NCI-H446 (cell line): ENCODE results near the gene CDC42BPB.
"Not testable (repeated sequence)": the region's sequence is repeated elsewhere in the genome, so short reads cannot be mapped to it uniquely, and the experiment has no call there.

Experiments
- DNase-seq, 2 experiments: peaks; one replicate each; lab custom pipeline; 2025; lab: John Stamatoyannopoulos, UW

CDC42BPB gene

DNA sequence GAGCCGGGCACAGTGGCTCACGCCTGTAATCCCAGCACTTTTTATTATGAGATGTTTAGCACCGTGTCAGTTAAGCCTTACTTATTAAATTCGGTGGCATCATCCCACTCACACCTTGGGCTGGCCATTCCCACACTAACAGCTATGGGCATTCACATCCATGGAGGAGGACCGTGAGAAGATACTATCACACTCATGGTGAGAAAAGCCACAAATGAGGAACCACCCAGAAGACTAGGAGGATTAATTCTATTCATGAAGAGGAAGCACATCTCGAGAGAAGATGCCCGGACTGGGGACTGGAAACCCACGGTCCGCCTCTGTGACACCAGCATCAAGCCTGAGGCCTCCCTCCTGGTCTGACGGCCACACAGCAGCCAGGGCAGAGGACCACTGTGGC lies 4.9 kb downstream of the CDC42BPB start:
- no peak for DNase-seq

DNA sequence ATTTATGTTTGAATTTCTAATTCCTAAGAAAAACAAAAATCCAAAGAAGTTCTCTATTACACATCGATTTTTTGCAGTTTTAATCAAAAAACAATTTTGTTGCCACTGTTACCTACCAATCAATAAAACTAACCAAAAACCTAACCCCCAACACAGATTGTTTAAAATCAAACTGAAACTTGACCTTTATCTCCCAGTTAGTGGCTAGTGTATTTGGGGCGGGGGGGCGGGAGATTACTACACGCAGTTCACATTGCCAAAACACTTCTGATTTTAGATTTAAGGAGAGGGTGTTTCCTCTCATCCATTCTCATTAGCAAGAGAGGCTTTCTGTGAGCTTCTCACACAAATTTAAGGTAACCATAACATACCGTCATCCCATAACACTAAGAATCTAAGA lies 6.4 kb downstream of the CDC42BPB start:
- DNase-seq, result no peak

DNA sequence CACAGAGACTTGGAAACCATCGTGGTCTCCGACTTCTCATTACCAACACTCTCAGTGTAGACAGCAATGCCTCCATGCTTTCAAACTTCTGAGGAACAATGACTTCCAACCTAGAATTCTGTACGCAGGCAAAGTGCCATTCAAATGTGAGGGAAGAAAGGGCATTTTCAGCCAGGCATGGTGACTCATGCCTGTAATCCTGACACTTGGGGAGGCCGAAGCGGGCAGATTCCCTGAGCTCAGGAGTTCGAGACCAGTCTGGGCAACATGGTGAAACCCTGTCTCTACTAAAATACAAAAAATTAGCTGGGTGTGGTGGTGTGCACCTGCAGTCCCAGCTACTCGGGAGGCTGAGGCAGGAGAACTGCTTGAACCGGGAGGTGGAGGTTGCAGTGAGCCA lies 9.9 kb downstream of the CDC42BPB start:
- DNase-seq, result not testable (repeated sequence)

DNA sequence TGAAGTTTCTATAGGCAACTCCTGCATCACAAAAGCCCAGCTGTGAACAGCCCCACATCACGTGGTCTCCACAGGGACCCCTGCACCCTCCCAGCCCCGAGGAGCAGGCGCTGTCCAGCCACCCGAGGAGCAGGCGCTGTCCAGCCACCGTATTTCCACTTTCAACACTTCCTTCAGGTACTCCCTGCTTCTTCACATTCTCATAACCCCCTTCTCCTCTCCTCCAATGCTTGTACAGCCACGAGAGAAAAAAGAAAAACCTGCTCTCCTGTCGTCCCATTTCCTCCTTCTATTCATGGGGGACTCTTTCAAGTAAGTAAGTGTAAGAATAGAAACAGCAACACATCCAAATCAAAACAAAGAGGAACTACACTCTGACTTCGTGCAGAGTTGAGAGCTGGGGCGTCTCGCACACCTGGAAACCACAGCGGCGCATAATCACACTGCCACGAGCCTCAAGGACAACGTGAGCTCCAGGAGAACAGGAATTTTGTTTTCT lies 11.9 kb downstream of the CDC42BPB start:
- no peak for DNase-seq

DNA sequence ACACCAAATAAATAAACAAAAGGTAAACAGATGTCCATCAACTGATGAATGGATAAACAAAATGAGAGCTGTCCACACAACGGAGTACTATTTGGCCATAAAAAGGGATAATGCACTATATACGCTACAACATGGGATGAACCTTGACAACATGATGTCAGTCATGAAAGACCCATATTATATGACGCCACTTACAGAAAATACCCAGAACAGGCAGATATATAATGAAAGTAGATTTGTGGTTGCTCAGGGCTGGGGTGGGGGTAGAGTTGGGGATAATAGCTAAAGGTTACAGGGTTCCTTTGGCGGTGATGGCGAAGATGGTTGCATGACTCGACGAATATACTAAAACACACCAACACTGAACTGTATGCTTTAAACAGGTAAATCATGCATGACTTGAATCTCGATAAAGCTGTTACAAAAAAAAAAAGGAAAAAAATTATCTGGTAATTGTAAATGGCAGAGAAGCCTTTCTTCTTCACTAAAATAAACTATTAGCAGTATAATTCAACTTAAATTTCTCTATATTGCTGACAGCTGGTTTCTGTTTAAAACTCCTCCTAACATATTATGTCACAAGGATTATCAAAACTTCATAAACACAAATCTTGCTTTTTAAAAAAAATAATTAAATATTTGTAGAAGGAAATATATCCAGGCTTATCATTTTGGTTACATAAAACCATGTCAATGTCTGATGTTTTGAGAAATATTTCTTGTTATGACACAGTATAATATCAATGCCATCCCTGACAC lies 13.9 kb downstream of the CDC42BPB start:
- DNase-seq, result no peak

DNA sequence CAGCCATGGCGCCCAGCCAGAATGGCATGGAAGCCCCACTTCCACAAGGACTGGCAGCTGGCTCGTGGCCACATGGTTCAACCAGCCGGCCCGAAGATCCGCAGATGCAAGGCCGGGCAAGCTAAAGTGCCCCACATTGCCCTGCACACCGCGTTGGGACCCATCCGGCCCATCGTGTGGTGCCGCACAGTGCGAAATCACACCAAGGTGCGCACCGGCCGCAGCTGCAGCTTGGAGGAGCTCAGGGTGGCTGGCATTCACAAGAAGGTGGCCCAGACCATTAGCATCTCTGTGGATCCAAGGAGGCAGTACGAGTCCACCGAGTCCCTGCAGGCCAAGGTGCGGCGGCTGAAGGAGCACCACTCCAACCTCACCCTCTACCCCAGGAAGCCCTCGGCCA lies 15.9 kb downstream of the CDC42BPB start:
- no peak for DNase-seq

DNA sequence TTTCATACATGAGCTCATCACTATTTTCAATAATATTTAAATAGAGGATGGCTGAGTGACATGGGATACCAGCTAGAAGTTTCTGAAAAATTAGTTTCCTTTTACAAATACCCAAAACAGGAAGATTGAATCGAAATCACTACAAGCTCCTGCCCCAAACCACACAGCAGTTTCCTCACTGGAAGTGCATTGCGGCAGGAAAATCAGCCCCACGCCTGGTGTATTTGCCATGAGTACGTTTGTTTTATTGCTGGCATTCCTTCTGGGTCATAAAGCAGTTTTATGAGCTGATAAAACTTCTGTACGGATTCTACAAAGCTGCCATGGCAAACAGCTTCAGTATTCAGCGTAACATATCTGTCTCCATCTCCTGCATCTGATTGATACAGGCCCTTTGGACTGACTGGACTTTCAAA lies 23.7 kb downstream of the CDC42BPB start:
- no peak for DNase-seq

DNA sequence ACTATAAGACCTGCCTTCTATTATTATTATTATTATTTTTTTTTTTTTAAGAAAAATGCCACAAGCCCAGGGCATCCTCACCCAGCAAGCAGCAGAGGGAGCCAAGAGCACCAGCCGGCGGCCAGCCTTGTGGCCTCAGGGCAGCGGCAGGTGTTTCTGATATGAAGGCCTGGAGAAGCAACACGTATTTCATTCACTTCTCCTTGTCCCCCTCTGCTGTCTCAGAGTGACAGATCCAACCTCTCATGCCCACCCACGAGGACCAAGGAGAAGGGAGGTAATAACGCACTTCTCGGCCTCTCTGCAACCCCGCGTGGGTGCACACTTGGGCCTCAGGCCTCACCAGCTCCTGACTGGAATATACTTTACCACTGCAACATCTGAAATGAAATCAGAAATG lies 25.4 kb downstream of the CDC42BPB start:
- DNase-seq, result no peak

DNA sequence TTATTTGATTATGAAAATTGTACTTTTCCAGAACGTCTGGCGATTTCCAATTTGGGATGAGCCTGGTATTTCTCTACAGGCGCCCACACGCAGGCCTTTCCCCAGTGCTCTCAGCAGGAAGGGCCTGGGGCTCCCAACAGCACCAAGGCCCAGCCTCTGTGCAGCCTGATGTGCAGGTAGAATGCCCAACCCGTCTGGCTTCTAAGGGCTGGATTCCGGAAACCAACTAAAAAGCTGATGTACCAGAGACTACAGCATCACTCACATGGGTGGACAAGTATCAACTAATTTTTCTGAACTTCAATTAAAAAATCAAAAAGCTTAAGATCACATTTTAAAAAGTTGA lies 25.8 kb downstream of the CDC42BPB start:
- no peak for DNase-seq

DNA sequence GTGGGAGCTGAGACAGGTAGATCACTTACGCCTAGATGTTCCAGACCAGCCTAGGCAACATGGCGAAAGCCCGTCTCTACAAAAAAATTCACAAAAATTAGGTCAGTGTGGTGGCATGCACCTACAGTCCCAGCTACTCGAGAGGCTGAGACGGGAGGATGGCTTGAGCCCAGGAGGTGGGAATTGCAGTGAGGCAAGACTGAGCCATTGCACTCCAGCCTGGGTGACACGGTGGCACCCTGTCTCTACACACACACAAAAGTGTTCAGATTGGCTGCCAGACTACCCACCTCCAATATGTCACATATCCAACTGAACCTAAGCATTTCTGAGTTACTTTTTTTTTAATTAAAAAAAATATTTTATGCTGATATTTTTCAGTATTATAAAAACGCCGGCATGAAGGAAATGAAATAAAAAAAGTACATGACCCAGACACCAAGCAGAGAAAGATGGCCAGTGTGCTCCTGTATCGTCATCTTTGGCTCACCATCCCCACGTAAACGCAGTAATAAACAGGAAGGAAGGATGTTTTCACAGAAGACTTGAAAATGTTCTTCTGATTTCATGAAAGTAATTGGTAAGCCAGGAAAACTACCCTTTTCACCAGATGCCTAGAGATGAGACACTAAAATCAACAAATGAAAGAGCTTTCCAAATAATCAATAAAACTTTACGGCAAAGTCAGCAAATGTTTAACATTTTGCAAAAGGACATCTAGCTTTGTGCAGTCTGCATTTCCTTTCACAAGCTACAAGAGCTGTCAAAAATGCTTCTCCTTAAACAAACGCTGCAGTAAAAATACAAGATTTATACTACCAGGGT lies 26.4 kb downstream of the CDC42BPB start:
- DNase-seq, result no peak

DNA sequence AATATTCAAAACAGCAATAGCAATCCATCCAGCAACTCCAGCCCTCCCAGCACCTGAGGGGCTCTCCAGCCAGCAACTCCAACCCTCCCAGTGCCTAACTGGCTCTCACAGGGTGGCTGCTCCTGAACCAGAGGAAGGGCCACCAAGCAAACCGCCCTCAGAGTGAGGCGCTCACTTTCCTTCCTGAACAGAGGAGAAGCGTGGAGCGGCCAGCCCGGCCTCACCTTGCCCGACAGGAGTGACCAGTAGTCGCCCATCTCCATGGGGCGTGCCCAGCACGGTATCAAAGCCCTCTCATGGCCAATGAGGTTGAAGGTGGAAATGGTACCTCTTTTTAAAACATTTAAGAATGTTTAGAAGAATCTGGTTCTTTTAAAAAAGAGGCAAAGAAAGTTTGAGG lies 27.4 kb downstream of the CDC42BPB start:
- no peak for DNase-seq

DNA sequence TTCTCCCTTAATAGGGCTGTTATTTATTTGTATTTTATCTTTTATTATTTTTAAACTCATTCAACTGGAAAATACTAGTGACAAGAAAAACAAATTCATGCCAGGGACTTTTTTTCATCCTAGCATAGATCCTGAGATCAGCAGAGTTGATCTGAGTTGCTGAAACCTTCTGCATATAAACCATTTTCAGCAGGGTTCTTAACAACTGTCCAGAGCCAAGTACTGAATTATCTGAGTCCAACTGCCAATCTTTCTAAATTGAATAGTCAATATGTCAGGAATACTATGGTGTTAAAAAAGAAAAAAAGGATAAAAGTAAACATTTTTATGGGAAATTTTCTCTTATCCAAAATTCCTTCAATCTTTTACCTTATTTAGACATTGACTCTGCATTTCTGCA lies 28.6 kb downstream of the CDC42BPB start:
- no peak for DNase-seq

DNA sequence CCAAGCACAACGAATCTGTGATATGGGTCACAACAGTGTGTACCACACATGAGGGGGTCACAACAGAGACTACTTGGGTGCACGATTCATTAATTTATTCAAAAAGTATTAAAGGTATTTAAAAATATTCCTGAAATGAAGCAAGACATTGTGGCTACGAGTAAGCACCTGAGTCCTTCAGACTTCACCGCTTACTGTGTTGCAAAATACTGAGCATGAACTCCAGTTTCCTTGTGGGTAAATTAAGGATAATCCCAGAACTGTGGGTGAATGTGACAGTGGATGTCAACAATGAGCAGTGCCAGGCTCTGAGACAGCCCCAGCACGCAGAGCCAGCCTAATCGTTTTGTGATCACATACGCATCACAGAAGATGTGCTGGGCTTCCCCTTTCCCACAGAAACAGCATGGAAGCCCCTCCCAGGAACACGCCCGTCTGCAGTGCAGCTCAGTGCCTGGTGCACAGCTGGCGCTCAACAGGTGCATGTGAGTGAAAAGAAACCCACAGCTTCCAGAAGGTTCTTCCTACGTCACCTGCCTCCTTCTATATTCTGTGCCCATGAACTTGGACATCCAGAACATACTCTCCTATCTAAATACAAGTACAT lies 29.1 kb downstream of the CDC42BPB start:
- DNase-seq, result no peak

DNA sequence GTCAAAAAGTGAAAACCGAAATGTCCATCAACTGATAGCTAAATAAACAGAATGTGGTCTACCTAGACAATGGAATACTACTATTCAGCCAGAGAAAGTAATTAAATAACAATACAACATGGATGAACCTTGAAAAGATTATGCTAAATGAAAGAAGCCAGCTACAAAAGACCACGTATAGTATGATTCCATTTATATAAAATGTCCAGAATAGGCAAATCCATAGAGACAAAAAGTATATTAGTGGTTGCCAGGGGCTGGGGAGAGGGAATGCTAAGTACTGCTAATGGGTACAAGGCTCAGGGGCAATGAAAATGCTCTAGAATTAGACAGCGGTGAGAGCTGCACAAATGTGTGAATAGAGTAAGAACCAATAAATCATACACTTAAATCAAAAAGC lies 29.9 kb downstream of the CDC42BPB start:
- DNase-seq, result no peak

DNA sequence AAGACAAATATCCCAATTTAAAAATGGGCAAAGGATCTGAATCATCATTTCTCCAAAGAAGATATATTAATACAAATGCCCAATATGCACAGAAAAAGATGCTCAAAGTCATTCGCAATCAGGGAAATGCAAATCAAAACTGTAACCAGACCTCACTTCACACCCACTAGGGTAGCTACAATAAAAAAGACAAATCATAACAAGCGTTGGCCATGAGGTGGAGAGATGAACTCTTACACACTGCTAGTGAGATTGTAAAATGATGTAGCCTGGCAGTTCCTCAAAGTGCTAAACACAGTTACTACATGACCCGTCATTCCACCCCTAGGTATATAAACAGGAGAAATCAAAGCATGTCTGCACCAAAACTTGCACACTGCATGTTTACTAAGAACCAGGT lies 30.4 kb downstream of the CDC42BPB start:
- DNase-seq, result no peak

DNA sequence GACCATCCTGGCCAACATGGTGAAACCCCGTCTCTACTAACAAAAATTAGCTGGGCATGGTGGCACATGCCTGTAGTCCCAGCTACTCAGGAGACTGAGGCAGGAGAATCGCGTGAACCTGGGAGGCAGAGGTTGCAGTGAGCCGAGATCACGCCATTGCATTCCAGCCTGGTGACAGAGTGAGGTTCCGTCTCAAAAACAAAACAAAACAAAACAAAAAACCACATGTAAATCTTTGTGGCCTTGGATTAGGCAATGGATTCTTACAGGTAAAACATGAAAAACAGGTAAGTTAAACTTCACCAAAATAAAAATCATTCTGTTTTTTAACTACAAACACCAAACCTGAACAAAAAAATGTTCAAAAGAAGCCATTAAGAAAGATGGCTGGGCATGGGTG lies 31.2 kb downstream of the CDC42BPB start:
- DNase-seq, result not testable (repeated sequence)

DNA sequence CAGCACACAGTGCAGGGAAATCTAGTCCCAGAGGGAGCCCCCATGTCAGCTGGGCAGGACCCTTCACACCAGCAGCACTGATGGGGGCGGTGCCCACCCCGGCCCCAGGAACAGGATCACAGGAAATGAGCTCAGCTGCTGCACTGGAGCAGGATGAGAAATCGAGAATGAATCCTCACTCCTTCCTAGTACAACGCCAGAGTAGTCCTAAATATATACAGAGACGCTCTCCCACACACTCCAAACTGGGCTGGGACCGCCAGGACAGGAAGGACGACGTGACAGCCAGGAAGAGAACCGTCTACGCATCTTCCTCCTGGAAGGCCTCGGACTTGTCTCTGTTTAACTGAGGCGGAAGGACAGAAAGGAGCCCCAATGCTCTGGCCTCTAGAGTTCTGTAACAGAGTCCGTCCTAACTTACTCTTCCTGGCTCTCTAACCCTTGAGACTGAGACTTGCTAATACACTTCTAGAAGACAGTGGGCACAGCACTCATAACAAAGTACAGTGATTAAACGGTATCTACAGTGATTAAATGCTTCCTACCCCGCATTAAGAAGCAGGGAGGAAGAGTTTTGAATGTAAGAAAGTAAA lies 33.4 kb downstream of the CDC42BPB start:
- no peak for DNase-seq

DNA sequence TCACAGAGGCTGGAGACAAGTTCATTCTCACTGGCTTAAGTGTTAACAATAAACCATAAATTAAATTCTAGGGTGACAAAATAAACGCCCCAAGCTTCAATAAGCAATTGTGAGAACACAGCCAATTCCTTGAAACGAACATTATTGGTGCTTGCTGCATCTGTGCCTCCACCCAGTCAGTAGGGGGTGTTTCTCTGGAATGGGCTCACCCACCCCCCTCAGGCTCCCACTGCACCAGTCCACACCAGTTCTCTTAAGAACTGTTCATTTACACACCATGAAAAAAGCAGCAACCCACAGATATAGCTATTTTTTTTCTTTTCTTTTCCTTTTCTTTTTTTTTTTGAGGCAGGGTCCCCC lies 34.7 kb downstream of the CDC42BPB start:
- DNase-seq, result no peak

DNA sequence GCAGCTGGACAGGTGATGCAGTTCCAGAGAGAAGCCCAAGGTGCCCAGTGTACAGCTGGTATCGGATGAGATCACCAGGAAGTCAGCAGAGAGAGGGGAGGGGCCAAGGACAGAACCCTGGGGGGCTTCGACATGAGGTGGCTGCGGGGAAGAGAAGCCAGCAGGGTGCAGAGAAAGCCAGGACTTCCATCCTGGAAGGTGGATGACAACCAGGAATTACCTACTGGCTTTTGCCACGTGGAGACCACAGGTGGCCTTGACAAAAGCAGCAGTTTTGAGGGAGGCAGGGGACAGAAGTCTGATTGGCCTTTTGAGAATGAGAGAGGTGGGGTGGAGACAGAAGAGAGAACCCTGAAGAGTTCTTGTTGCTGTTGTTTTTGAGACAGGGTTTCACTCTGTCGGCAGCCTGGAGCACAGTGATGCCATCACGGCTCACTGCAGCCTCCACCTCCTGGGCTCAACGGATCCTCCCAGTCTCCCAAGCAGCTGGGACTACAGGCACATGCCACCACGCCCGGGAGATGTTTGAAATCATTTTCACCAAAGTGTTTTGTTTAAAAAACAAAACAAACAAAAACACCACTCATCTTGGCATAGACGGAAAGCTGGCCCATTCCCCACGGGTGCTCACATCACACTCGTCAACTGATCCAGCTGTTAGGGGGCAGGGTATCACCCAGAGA lies 35.2 kb downstream of the CDC42BPB start:
- DNase-seq, result no peak

DNA sequence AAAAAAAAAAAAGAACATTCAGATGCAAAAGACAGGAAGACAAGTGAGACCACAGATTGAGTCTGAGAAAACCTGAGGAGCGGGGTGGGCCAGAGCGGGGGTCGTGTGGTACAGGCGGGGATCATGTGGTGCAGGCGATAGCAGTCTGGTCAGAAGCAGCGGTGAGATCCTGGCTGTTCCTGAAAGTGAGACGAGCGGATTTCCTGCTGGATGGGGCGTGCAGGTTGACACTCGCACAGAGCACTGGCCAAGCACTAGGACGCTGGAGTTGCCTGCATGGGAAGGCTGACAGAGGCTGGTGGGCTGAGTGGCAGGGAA lies 35.7 kb downstream of the CDC42BPB start:
- no peak for DNase-seq

DNA sequence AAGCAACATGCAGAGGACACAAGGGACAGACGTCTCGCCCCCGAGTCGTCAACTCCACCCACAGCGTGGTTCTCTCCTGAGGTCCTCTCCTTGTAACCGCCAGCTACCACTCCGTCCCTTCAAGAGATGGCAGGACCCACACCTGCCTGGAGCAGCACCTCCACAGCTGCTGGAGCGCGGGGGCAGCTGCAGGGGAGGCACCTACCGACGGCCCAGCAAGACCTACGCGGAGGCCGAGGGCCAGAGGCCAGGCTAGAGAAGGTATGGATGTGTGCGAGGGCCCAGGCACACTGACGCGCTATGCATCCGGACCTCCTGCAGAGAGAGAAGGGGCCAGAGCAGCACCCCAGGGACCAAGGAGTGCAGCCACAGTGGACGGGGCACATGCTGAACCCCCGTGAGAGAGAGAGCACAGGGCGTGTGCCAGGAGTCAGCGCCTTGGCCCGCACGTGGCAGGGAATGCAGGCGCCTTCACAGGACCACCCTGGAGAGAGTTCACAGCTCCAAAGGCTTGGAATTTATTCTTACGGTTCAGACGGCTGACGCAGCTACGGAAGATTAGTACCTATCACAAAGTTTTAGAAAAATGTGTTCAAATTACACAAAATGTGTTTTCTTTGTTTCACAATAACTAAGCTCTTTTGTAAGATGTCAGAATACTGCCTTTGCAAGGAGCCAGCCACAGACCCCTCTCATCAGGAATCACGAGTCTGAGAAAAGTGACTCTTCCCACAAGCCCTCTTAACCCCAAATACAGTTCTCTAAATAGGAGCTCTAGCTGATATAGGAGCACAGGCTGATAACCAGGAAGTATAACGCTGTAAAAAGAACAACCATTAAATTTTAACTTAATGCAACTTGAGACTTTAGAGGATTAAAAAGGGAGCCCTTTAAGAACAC lies 36.8 kb downstream of the CDC42BPB start:
- DNase-seq, result no peak
